ENCODE measurements around the gene SPTBN4.
A peak's percentile ranks its signal among the peaks of the same experiment; 100 is the strongest.
"Not testable (repeated sequence)": the region's sequence is repeated elsewhere in the genome, so short reads cannot be mapped to it uniquely, and the experiment has no call there.

Gene SPTBN4

GRCh38 chr19:40561947-40562346, 95.1 kb downstream of the SPTBN4 start:
- Mint-ChIP-seq H3K4me3 (no peak overlapping the region), H3K4me1 (ENCODE audit: low read depth) (peaks cover 9% of the 10 kb centered on the region), H3K9me3 (ENCODE audit: low read depth) (no peaks in the 10 kb centered on the region), H3K27me3 (peaks cover 13% of the 10 kb centered on the region), H3K27ac (no peak overlapping the region), H3K36me3 (no peaks in the 10 kb centered on the region)

GRCh38 chr19:40564535-40564934, 97.7 kb downstream of the SPTBN4 start:
- H3K36me3 Mint-ChIP-seq; H3K27ac Mint-ChIP-seq; H3K9me3 Mint-ChIP-seq (ENCODE audit: low read depth); H3K4me3 Mint-ChIP-seq; H3K4me1 Mint-ChIP-seq (ENCODE audit: low read depth): not testable (repeated sequence)
- peaks cover 16% of the 10 kb centered on the region for H3K27me3 Mint-ChIP-seq

- Mint-ChIP-seq H3K27ac (no peak overlapping the region), H3K27me3 (peaks cover 16% of the 10 kb centered on the region), H3K36me3 (no peaks in the 10 kb centered on the region), H3K4me3 (no peak overlapping the region), H3K4me1 (ENCODE audit: low read depth) (peaks cover 10% of the 10 kb centered on the region), H3K9me3 (ENCODE audit: low read depth) (no peaks in the 10 kb centered on the region)
These were observed 98.6 kb downstream of the SPTBN4 start for GRCh38 chr19:40565355-40565754.

GRCh38 chr19:40565910-40566495, 99.2 kb downstream of the SPTBN4 start:
- H3K4me1 Mint-ChIP-seq (ENCODE audit: low read depth) = peaks cover 15% of the 10 kb centered on the region
- peaks cover 3% of the 10 kb centered on the region for H3K9me3 Mint-ChIP-seq (ENCODE audit: low read depth)
- H3K27me3 Mint-ChIP-seq = peaks cover 16% of the 10 kb centered on the region
- H3K4me3 Mint-ChIP-seq = no peak overlapping the region
- no peaks in the 10 kb centered on the region for H3K36me3 Mint-ChIP-seq
- no peak overlapping the region for H3K27ac Mint-ChIP-seq

GRCh38 chr19:40567040-40567749, 100.4 kb downstream of the SPTBN4 start:
- Mint-ChIP-seq H3K4me3 (peak overlapping the region; percentile 54), H3K9me3 (ENCODE audit: low read depth) (peaks cover 4% of the 10 kb centered on the region)

GRCh38 chr19:40567750-40568494, 101.1 kb downstream of the SPTBN4 start:
- H3K27ac Mint-ChIP-seq = no peak overlapping the region
- peaks cover 12% of the 10 kb centered on the region for H3K27me3 Mint-ChIP-seq
- H3K4me3 Mint-ChIP-seq = no peak overlapping the region
- H3K9me3 Mint-ChIP-seq (ENCODE audit: low read depth) = peaks cover 4% of the 10 kb centered on the region
- no peaks in the 10 kb centered on the region for H3K36me3 Mint-ChIP-seq
- peaks cover 12% of the 10 kb centered on the region for H3K4me1 Mint-ChIP-seq (ENCODE audit: low read depth)

More at GRCh38 chr19:40567040-40567749, 100.4 kb downstream of the SPTBN4 start:
- peaks cover 12% of the 10 kb centered on the region for H3K4me1 Mint-ChIP-seq (ENCODE audit: low read depth)
- peaks cover 12% of the 10 kb centered on the region for H3K27me3 Mint-ChIP-seq
- no peak overlapping the region for H3K27ac Mint-ChIP-seq
- H3K36me3 Mint-ChIP-seq = no peaks in the 10 kb centered on the region

- peaks cover 12% of the 10 kb centered on the region for H3K4me1 Mint-ChIP-seq (ENCODE audit: low read depth)
These were observed 103.7 kb downstream of the SPTBN4 start for GRCh38 chr19:40570313-40571004.

GRCh38 chr19:40571005-40571318, 104.2 kb downstream of the SPTBN4 start:
- H3K36me3 Mint-ChIP-seq = no peaks in the 10 kb centered on the region
- peaks cover 13% of the 10 kb centered on the region for H3K4me1 Mint-ChIP-seq (ENCODE audit: low read depth)
- H3K27ac Mint-ChIP-seq = peak overlapping the region; percentile 43
- H3K4me3 Mint-ChIP-seq = peak overlapping the region; percentile 75
- peaks cover 4% of the 10 kb centered on the region for H3K9me3 Mint-ChIP-seq (ENCODE audit: low read depth)
- peaks cover 4% of the 10 kb centered on the region for H3K27me3 Mint-ChIP-seq

More at GRCh38 chr19:40570313-40571004, 103.7 kb downstream of the SPTBN4 start:
- H3K36me3 Mint-ChIP-seq = no peaks in the 10 kb centered on the region
- H3K4me3 Mint-ChIP-seq = peak overlapping the region; percentile 75
- peak overlapping the region; percentile 58 for H3K27ac Mint-ChIP-seq
- H3K9me3 Mint-ChIP-seq (ENCODE audit: low read depth) = peaks cover 4% of the 10 kb centered on the region
- H3K27me3 Mint-ChIP-seq = peaks cover 4% of the 10 kb centered on the region

- no peak overlapping the region for H3K4me3 Mint-ChIP-seq
- H3K4me1 Mint-ChIP-seq (ENCODE audit: low read depth) = peaks cover 18% of the 10 kb centered on the region
- H3K9me3 Mint-ChIP-seq (ENCODE audit: low read depth) = peaks cover 4% of the 10 kb centered on the region
- H3K36me3 Mint-ChIP-seq = no peaks in the 10 kb centered on the region
- no peak overlapping the region for H3K27ac Mint-ChIP-seq
- peaks cover 3% of the 10 kb centered on the region for H3K27me3 Mint-ChIP-seq
These were observed 105.2 kb downstream of the SPTBN4 start for GRCh38 chr19:40571831-40572495.

- Mint-ChIP-seq H3K4me3 (peak overlapping the region; percentile 70), H3K27ac (peak overlapping the region; percentile 22), H3K9me3 (ENCODE audit: low read depth) (peaks cover 4% of the 10 kb centered on the region), H3K4me1 (ENCODE audit: low read depth) (peaks cover 26% of the 10 kb centered on the region), H3K36me3 (no peaks in the 10 kb centered on the region), H3K27me3 (no peaks in the 10 kb centered on the region)
These were observed 108.5 kb downstream of the SPTBN4 start for GRCh38 chr19:40575326-40575725.

- H3K27ac Mint-ChIP-seq = peak overlapping the region; percentile 70
- peaks cover 20% of the 10 kb centered on the region for H3K4me1 Mint-ChIP-seq (ENCODE audit: low read depth)
- H3K9me3 Mint-ChIP-seq (ENCODE audit: low read depth) = no peaks in the 10 kb centered on the region
- H3K27me3 Mint-ChIP-seq = no peaks in the 10 kb centered on the region
- peak overlapping the region; percentile 90 for H3K4me3 Mint-ChIP-seq
- H3K36me3 Mint-ChIP-seq = peaks cover 2% of the 10 kb centered on the region
These were observed 109.4 kb downstream of the SPTBN4 start for GRCh38 chr19:40576151-40576584.

GRCh38 chr19:40576585-40577451, 110.0 kb downstream of the SPTBN4 start, which contains the start of gene SHKBP1:
Gene SHKBP1 (plus strand): TSS chr19:40576873. CDS start chr19:40576900, 27 bp downstream.
- H3K4me1 Mint-ChIP-seq (ENCODE audit: low read depth) = peaks cover 20% of the 10 kb centered on the region
- peaks cover 2% of the 10 kb centered on the region for H3K36me3 Mint-ChIP-seq
- H3K4me3 Mint-ChIP-seq = peak within 1 kb of the TSS; percentile 90
- H3K9me3 Mint-ChIP-seq (ENCODE audit: low read depth) = no peaks in the 10 kb centered on the region
- no peaks in the 10 kb centered on the region for H3K27me3 Mint-ChIP-seq
- peak within 1 kb of the TSS; percentile 72 for H3K27ac Mint-ChIP-seq

GRCh38 chr19:40578442-40578908, 111.7 kb downstream of the SPTBN4 start:
- H3K27me3 Mint-ChIP-seq = no peaks in the 10 kb centered on the region
- no peaks in the 10 kb centered on the region for H3K9me3 Mint-ChIP-seq (ENCODE audit: low read depth)

More at GRCh38 chr19:40578442-40578908, 111.7 kb downstream of the SPTBN4 start:
- H3K4me1 Mint-ChIP-seq (ENCODE audit: low read depth) = peaks cover 20% of the 10 kb centered on the region
- H3K27ac Mint-ChIP-seq = no peak overlapping the region
- peaks cover 2% of the 10 kb centered on the region for H3K36me3 Mint-ChIP-seq
- peak overlapping the region; percentile 90 for H3K4me3 Mint-ChIP-seq

Data from activated naive CD8-positive, alpha-beta T cell (primary cell).